HepG2 (cell line): ENCODE results near the gene IL2RA. TPM values are rescaled to one million over a fixed set of nuclear protein-coding genes. Genes with fewer than 3 reads are reported as not detected.

ENCODE experiments used
- HNRNPLL ChIP-seq: fragments of 200-400 bp; formaldehyde crosslinking; IDR thresholded peaks from 2 replicates; pipeline ENCODE4 v1.6.1; 2017; ENCODE audit warnings: mild to moderate bottlenecking, low read depth, low read length; ENCODE audit not compliant: poor library complexity, severe bottlenecking
- MBD4 ChIP-seq: IDR thresholded peaks from 2 replicates; pipeline ENCODE4 v1.6.1; 2012; ENCODE audit warnings: low read length, inconsistent platforms, borderline replicate concordance
- RARG ChIP-seq: sonication (generic); formaldehyde crosslinking; IDR thresholded peaks from 2 replicates; pipeline ENCODE4 v1.4.0; 2020; ENCODE audit warnings: low read depth, mild to moderate bottlenecking, missing genetic modification reagents
- STAG1 ChIP-seq: sonication (generic); formaldehyde crosslinking; IDR thresholded peaks from 2 replicates; pipeline ENCODE4 v1.4.0; 2020; ENCODE audit warnings: missing genetic modification reagents
- UBTF ChIP-seq: sonication (generic); formaldehyde crosslinking; IDR thresholded peaks from 2 replicates; pipeline ENCODE4 v1.4.0; 2020; ENCODE audit warnings: mild to moderate bottlenecking, missing genetic modification reagents
- ZHX1 ChIP-seq: sonication (generic); formaldehyde crosslinking; IDR thresholded peaks from 2 replicates; pipeline ENCODE4 v1.8.1; 2022; ENCODE audit warnings: low read depth, mild to moderate bottlenecking, missing genetic modification reagents
- ZNF232 ChIP-seq: sonication (generic); formaldehyde crosslinking; IDR thresholded peaks from 2 replicates; pipeline ENCODE4 v1.4.0; 2020; ENCODE audit warnings: missing genetic modification reagents, borderline replicate concordance
- ZNF687 ChIP-seq: sonication (generic); formaldehyde crosslinking; IDR thresholded peaks from 2 replicates; pipeline ENCODE4 v1.5.1; 2020; ENCODE audit warnings: mild to moderate bottlenecking, missing genetic modification reagents, moderate library complexity
- polyA plus RNA-seq, 8 experiments: library from polyadenylated mRNA; depleted of rRNA in 3 of 8; stranded (reverse) in 7 of 8; unstranded in 1 of 8; fragments of >200 nt; fragmentation: Illumina TruSeq in 4 of 8; extraction: Trizol in 4 of 8; gene quantifications; 2 replicates each; pipeline versions ENCODE4 v1.2.1 to v1.2.3, GENCODE V29; 2011 to 2016; ENCODE audit warnings: low read depth in 4 of 8, missing spikeins in 1 of 8, mixed read lengths in 1 of 8; ENCODE audit not compliant: insufficient read depth in 1 of 8
- total RNA-seq, 5 experiments: library from RNA; depleted of rRNA; stranded (reverse); fragments of >200 nt; fragmentation: Illumina TruSeq; extraction: Trizol; gene quantifications; 2 replicates each; pipeline ENCODE4 v1.2.3, GENCODE V29; 2016; ENCODE audit warnings: low read depth in 1 of 5

Gene IL2RA
- total and polyA plus RNA-seq, 2 of the 13 experiments (the other 11 are each of a cell fraction or from before 2014, with no cell fraction given), result not detected

- TF ChIP-seq UBTF (peak; percentile 73), RARG (CRISPR knock-in tag) (no peak), STAG1 (peak; percentile 13; the same call in 1 of the 2 replicates), ZHX1 (CRISPR knock-in tag) (no peak), ZNF232 (CRISPR knock-in tag) (no peak), HNRNPLL (peak; percentile 64), MBD4 (no peak), ZNF687 (CRISPR knock-in tag) (peak; percentile 43; the same call in 1 of the 2 replicates)
Observed at GRCh38 chr10:5977471-5978229, 84.5 kb downstream of the IL2RA start, which contains the start of gene IL15RA (continued).
